Inferior parietal cortex (tissue), 1 donor: ENCODE measurements around the gene DDX49.
A peak's percentile ranks its signal among the peaks of the same experiment; 100 is the strongest.
"Not testable (repeated sequence)": the region's sequence is repeated elsewhere in the genome, so short reads cannot be mapped to it uniquely, and the experiment has no call there.

Experiments
- DNase-seq: peaks from one replicate; pipeline ENCODE4 v3.0.0-alpha.2; 2016; ENCODE audit errors: extremely low spot score

DDX49 gene

GRCh38 chr19:18910801-18911436 lies 8.6 kb upstream of the DDX49 start:
- no peak for DNase-seq

GRCh38 chr19:18912933-18913332 lies 6.6 kb upstream of the DDX49 start:
- DNase-seq, result no peak

DNA sequence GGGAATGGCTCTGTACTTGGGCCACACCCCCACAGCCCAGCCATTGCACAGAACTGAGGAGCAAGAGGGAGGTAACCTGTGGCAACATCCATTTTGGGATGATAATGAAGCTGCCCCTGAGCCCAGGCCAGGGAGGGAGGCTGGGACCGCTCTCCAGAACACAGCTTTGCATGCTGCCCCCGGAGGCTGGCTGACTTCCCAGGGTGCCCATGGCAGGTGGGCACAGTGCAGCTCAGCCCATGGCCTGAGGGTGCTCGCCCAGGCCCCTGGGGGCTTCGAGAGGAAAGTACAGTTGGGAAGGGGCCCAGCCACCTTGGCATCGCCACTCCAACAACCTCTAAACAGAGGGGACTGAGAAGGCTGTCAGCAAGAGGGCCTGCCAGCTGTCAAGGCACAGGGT lies 6.0 kb upstream of the DDX49 start:
- no peak for DNase-seq

- DNase-seq, result peak; percentile 74
Observed at GRCh38 chr19:18915639-18916038, 3.9 kb upstream of the DDX49 start.

- not testable (repeated sequence) for DNase-seq
Observed at GRCh38 chr19:18917593-18917992, 1.9 kb upstream of the DDX49 start.

DNA sequence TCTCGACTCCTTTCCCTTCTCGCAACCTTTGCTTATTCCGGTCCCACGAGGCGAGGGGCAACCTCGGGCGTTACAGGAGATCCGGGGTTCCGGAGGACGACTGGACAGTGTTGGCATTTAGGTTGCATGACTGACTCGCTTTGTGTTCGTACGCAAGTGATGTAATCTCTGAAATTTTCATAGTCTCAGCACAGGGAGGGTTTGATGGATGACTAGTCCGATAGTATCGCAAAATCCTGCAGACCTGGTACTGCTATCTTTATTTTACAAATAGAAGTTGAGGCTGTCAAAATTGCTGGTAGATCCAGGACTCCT lies 342 bp downstream of the DDX49 start:
- DNase-seq, result no peak

GRCh38 chr19:18920400-18920799 lies 885 bp downstream of the DDX49 start:
- no peak for DNase-seq

GRCh38 chr19:18921593-18921992 lies 2.1 kb downstream of the DDX49 start:
- no peak for DNase-seq

- DNase-seq, result no peak
Observed at GRCh38 chr19:18922228-18922985, 2.9 kb downstream of the DDX49 start.

- no peak for DNase-seq
Observed at GRCh38 chr19:18924684-18925213, 5.2 kb downstream of the DDX49 start.

DNA sequence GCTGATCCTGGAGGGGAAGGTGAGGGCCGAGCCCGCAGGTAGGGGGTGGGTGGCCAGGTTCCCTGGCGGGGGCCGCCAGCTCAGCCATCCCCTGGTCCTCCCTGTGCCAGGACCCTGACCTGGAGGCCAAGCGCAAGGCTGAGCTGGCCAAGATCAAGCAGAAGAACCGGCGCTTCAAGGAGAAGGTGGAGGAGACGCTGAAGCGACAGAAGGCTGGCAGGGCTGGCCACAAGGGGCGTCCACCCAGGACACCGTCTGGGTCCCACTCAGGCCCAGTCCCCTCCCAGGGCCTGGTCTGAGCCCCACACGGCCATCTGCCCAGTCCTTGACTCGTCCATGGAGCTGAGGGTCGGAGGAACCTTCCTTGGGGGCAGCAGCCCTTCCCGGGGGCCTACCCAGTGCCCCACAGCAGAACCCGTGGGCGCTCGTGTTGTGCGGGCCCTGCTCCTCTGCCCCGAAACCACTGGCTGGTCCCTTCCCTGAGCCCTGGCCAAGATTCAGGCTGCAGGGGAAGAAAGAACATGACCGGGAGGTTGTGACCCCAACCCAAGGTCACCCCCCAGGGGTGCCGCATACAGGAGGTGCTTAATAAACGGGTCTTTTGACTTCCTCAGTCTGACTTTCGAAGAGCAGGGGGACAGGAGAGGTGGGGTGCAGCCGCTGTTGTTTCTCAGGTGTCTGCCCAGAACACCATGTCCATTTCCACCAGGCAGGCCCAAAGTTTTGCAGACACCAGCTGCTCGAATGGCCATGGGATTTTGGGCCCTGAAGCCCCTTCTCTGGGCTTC lies 8.7 kb downstream of the DDX49 start:
- DNase-seq, result no peak

DNA sequence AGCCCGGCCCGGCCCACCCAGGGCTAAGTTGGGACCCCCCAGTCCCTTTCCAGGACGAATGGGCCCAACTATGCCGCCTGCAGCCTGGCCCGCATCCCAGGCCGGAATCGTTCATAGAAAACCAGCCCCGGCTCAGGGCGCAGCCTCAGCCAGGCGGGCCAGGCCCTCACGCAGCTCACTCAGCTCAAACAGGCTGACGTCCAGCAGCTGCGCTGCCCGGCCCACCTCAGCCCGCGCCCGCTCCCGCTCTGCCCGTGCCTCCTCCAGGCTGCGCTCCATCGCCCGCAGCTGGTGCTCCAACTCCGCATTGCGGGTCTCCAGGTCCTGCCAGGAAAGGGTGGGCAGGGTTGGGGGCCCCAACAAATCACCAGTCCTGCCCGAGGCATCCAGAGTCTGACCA lies 9.8 kb downstream of the DDX49 start:
- no peak for DNase-seq

DNA sequence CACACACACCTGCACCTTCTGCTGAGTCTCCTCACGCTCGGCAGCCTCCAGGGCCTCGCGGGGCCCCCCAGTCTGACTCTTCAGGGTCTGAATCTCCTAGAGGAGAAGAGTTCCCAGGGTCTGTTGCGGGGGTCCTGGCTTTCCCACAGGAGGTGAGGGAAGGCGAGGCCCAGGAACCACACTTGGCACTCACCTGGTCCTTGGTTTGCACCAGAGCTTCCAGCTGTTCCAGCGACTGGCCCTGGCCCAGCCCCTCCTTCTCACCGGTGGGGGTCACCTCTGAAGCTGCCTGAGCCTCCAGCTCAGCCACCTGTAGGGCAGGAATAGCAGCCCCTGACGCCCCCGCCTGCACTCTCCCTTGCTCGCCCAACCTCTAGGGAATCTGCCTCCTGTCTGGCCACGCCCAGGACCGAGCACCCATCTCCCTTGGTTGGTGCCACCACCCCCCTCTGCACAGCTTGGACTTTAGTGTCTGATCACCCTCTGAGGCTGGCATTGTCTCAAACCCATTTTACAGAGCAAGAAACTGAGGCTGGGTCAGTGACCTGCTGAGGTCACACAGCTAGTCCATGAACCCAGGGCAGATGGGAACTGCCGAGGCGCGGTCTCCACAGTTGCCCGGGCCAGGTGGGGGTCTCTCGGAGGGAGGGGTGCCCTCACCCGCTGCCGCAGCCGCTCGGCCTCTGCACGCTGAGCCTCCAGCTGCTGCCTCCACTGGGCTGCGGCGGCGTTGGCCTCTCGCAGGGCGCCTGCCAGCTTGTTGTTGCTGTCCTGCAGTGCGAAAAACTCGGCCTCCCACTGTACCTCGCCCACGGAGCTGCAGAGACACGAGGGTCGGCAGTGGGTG lies 12.0 kb downstream of the DDX49 start:
- no peak for DNase-seq

- DNase-seq, result no peak
Observed at GRCh38 chr19:18932216-18932841, 12.8 kb downstream of the DDX49 start.

GRCh38 chr19:18933297-18933696 lies 13.8 kb downstream of the DDX49 start:
- DNase-seq, result no peak

- no peak for DNase-seq
Observed at GRCh38 chr19:18939163-18939562, 19.6 kb downstream of the DDX49 start.

DNA sequence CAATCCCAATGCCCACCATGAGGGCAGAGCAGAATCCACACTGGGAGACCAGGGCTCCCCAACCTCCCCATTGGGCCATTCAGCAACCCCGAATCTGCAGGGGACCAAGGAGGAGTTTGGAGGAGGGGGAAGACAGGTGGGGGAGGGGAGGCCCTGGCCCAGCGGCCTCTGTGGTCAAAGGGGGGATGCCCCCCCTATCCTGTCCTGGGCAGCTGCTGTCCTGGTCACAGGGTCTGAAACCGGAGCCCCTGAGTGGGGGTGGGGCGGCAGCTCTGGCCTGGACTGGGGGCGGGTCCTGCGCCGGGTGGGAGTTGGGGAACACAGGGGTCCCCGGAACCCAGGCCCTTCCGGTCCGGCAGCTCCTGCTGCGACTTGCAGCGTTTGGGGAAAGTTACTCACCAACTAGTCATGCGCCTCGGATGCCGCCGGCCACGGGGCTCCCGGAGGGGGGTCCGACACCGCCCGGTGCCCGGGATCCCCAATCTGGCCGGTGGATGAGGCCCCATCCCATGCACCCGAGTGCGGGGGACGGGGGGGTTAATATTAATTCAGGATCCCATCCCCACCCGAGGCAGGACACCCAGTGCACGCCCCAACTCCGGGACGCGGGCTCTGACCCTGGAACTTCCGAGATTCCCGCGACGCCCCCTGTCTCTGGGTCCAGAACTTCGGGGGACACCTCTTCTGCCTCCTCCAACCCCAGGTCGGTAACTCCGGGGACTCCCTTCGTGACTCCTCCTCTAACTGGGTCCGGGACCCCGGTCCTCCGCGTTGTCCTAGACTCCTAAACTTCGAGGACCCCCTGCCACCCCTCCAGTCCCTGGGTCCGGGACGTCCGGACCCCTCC lies 20.6 kb downstream of the DDX49 start:
- peak; percentile 7 for DNase-seq

- DNase-seq, result peak; percentile 64
Observed at GRCh38 chr19:18940769-18941627, 21.5 kb downstream of the DDX49 start, which contains the start of gene HOMER3. Gene HOMER3 (minus strand): TSS chr19:18941217. CDS start chr19:18938982, 2,235 bp downstream.
